HFFc6 (cell line): ENCODE results near the gene SPAG4. TPM values are rescaled to one million over a fixed set of nuclear protein-coding genes. Genes with fewer than 3 reads are reported as not detected.

Experiments
- DNase-seq: peaks from one replicate; pipeline ENCODE4 v3.0.0-alpha.2; 2018
- H3K27ac Mint-ChIP-seq: 2 replicates; pipeline ENCODE4 v1.8.0; 2020; ENCODE audit warnings: mild to moderate bottlenecking, mixed read lengths
- H3K27me3 Mint-ChIP-seq: 2 replicates; pipeline ENCODE4 v1.8.0; 2021; ENCODE audit warnings: mild to moderate bottlenecking, moderate library complexity, mixed read lengths; ENCODE audit not compliant: insufficient read depth
- H3K36me3 Mint-ChIP-seq: 2 replicates; pipeline ENCODE4 v1.8.0; 2021; ENCODE audit warnings: low read depth, mixed read lengths
- H3K4me1 Mint-ChIP-seq: 2 replicates; pipeline ENCODE4 v1.8.0; 2020; ENCODE audit warnings: low read depth, mixed read lengths
- H3K4me3 Mint-ChIP-seq: 2 replicates; pipeline ENCODE4 v1.8.0; 2020; ENCODE audit warnings: mild to moderate bottlenecking, moderate library complexity, mixed read lengths
- H3K9me3 Mint-ChIP-seq: 2 replicates; pipeline ENCODE4 v1.8.0; 2020; ENCODE audit warnings: mild to moderate bottlenecking, mixed read lengths
- total RNA-seq, 6 experiments: library from RNA; stranded (reverse); fragmentation: NEBNext Ultra II Directional; extraction: Animal tissue kit (Norgen Biotek cat#: 25700); gene quantifications; 2 replicates in 1 of 6; 3 replicates in 5 of 6; pipeline ENCODE4 v1.2.3, GENCODE V29; 2021
- TF ChIP-seq, protein P1 (sequence below): fragments of 200-600 bp; sonication (generic); IDR thresholded peaks from 2 replicates; pipeline ENCODE4 v1.5.0; 2021; ENCODE audit warnings: antibody characterized with exemption, mild to moderate bottlenecking

Gene SPAG4
- total RNA-seq, 6 experiments from 2014 or later: 2.2 to 3.6 (median 2.8) TPM

DNA sequence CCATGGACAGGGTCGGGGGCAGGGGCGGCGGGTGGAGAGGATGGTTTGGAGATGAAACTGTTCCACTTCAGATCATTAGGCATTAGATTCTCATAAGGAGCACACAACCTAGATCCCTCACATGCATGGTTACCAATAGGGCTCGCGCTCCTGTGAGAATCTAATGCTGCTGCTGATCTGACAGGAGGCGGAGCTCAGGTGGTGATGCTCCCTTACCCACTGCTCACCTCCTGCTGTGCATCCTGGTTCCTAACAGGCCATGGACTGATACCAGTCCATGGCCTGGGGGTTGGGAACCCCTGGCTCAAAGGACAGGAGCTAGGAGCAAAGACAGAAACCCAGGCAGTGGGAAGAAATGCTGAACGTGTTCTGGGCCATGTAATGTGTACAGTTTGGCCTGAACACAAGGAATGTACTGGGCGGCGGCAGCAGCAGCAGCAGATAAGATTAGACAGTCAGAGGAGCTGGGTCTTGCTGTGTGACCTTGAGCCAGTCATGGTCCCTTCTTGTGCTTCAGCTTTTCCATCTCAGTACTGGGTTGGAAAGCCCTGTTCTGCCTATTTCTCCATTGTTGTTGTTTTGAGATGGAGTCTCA lies 4.7 kb upstream of the SPAG4 start:
- no peaks in the 10 kb centered on the region for H3K36me3 Mint-ChIP-seq
- no peak overlapping the region for H3K27ac Mint-ChIP-seq
- TF ChIP-seq, protein P1, sequence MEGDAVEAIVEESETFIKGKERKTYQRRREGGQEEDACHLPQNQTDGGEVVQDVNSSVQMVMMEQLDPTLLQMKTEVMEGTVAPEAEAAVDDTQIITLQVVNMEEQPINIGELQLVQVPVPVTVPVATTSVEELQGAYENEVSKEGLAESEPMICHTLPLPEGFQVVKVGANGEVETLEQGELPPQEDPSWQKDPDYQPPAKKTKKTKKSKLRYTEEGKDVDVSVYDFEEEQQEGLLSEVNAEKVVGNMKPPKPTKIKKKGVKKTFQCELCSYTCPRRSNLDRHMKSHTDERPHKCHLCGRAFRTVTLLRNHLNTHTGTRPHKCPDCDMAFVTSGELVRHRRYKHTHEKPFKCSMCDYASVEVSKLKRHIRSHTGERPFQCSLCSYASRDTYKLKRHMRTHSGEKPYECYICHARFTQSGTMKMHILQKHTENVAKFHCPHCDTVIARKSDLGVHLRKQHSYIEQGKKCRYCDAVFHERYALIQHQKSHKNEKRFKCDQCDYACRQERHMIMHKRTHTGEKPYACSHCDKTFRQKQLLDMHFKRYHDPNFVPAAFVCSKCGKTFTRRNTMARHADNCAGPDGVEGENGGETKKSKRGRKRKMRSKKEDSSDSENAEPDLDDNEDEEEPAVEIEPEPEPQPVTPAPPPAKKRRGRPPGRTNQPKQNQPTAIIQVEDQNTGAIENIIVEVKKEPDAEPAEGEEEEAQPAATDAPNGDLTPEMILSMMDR: no peak
- DNase-seq: no peak
- H3K4me3 Mint-ChIP-seq: no peak overlapping the region
- no peaks in the 10 kb centered on the region; the same call in 1 of the 2 replicates for H3K27me3 Mint-ChIP-seq
- peaks cover 10% of the 10 kb centered on the region; the same call in 1 of the 2 replicates for H3K4me1 Mint-ChIP-seq
- H3K9me3 Mint-ChIP-seq: no peaks in the 10 kb centered on the region

DNA sequence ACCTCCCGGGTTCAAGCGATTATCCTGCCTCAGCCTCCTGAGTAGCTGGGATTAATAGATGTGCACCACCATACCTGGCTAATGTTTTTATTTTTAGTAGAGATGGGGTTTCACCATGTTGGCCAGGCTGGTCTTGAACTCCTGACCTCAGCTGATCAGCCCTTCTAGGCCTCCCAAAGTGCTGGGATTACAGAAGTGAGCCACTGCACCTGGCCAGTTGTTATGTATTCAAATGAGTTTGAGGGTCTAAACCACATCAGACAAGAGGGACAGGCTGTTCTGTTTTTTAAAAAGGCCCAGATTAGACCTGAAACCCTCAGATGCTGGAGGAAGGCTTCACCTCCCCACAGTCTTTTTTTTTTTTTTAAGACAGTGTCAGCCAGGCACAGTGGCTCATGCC lies 4.1 kb upstream of the SPAG4 start:
- Mint-ChIP-seq H3K4me3 (no peak overlapping the region), H3K36me3 (no peaks in the 10 kb centered on the region), H3K27me3 (peaks cover under 1% of the 10 kb centered on the region; the same call in 1 of the 2 replicates), H3K27ac (no peak overlapping the region), H3K9me3 (no peaks in the 10 kb centered on the region), H3K4me1 (peaks cover 10% of the 10 kb centered on the region; the same call in 1 of the 2 replicates)
- no peak for DNase-seq
- TF ChIP-seq, protein P1: no peak

DNA sequence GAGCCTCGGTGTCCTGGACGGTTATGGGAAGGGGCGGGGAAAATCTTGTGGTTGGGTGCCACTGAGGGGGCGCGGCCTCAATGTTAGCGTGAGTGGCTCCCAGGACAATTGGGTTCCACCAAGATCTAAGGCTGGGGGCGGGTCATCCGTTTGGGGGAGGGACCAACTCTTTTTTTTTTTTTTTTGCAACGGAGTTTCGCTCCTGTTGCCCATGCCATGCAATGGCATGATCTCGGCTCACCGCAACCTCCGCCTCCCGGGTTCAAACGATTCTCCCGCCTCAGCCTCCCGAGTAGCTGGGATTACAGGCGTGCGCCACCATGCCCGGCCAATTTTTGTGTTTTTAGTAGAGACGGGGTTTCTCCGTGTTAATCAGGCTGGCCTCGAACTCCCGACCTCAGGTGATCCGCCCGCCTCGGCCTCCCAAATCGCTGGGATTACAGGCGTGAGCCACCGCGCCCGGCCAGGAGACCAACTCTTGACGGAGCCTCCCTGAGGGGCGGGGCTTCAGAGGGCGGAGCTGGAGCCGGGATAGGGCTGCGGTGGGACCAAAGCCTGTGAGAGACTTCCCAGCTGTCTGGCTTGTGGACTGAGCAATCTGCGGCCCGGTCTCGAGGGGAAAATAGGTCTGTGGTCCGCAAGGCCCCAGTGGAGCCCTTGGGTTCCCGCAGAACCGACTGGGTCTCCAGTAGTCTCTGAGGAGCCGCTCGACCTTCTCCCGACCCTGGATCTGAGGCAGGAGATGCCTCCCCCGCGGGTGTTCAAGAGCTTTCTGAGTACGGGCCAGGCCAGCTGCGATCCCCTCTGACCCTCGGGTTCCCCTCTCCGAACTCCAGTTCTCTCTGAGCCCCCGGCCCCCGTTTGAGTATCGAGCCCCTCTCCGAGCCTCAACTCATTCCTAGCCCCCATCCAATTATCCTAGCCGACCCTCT lies 1.1 kb downstream of the SPAG4 start:
- H3K27ac Mint-ChIP-seq: peak overlapping the region; percentile 97
- H3K27me3 Mint-ChIP-seq: peaks cover 13% of the 10 kb centered on the region
- H3K36me3 Mint-ChIP-seq: no peaks in the 10 kb centered on the region; the same call in 1 of the 2 replicates
- H3K4me1 Mint-ChIP-seq: peaks cover 28% of the 10 kb centered on the region
- H3K9me3 Mint-ChIP-seq: no peaks in the 10 kb centered on the region
- TF ChIP-seq, protein P1: no peak
- peak; percentile 99 for DNase-seq
- peak overlapping the region; percentile 89 for H3K4me3 Mint-ChIP-seq

DNA sequence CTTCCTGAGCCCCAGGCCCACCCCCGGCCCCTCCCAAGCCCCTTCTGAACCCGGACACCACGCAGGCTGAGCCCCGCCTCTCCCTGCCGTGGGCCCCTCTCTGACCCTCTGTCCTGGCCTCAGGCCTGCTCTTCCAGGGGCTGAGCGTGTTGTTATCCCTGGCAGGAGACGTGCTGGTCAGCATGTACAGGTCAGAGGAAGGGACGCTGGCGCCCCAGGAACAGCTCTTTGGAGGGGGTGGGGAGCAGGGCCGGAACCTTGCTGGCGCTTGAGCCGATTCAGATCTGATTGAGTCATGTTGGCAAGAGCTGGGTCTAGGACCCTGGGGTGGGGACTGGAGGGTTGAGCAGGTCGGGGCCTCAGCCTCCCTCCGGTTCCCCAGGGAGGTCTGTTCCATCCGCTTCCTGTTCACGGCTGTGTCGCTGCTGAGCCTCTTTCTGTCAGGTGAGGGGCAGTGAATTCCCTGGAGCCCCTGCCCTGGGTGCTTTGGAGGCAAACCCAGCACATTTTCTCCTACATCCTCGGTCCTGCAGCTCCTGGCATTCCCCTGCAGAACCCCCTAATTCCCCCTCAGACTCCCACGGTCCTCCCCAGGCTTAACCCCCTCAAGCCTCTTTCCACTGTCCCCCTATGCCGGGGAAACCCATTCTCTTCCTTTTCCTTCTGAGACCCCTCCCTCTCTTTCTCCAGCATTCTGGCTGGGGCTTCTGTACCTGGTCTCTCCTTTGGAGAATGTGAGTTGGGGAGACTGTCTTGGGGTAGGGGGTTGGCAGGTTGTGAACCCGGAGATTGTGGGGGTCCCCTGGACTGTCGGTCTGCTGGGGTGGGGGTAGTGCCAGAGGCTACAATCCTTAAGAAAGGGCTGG lies 2.0 kb downstream of the SPAG4 start:
- H3K4me3 Mint-ChIP-seq: peak overlapping the region; percentile 89
- peaks cover 28% of the 10 kb centered on the region for H3K4me1 Mint-ChIP-seq
- H3K9me3 Mint-ChIP-seq: no peaks in the 10 kb centered on the region
- H3K27ac Mint-ChIP-seq: peak overlapping the region; percentile 97
- H3K27me3 Mint-ChIP-seq: peaks cover 13% of the 10 kb centered on the region
- peak; percentile 39 for DNase-seq
- no peaks in the 10 kb centered on the region; the same call in 1 of the 2 replicates for H3K36me3 Mint-ChIP-seq
- TF ChIP-seq, protein P1: peak; percentile 62
